ENCODE data around the gene SPATA12. TPM values are rescaled to one million over a fixed set of nuclear protein-coding genes. Genes with fewer than 3 reads are reported as not detected.
A peak's percentile ranks its signal among the peaks of the same experiment; 100 is the strongest.

The SPATA12 gene
- total RNA-seq, 2 experiments from 2014 or later: not detected

GRCh38 chr3:57088503-57088902, 28.0 kb downstream of the SPATA12 start:
- ChIA-PET CTCF (interaction anchor here (1.3 to 1.8 kb wide), 2 partner anchors 10 to 12 kb away, joined by 4 to 8 read pairs; no protein-coding TSS in a partner anchor), POLR2A (no interaction called here)
- H3K4me1 Mint-ChIP-seq (ENCODE audit: low read depth): no peaks in the 10 kb centered on the region
- DNase-seq: no peak
- no peak overlapping the region for H3K4me3 Mint-ChIP-seq
- no peaks in the 10 kb centered on the region for H3K36me3 Mint-ChIP-seq (ENCODE audit: low read depth)
- no peak overlapping the region for H3K27ac Mint-ChIP-seq
- no peak for ATAC-seq
- H3K27me3 Mint-ChIP-seq (ENCODE audit: low read depth): peaks cover 13% of the 10 kb centered on the region
- no peaks in the 10 kb centered on the region for H3K9me3 Mint-ChIP-seq (ENCODE audit: insufficient read depth)

DNA sequence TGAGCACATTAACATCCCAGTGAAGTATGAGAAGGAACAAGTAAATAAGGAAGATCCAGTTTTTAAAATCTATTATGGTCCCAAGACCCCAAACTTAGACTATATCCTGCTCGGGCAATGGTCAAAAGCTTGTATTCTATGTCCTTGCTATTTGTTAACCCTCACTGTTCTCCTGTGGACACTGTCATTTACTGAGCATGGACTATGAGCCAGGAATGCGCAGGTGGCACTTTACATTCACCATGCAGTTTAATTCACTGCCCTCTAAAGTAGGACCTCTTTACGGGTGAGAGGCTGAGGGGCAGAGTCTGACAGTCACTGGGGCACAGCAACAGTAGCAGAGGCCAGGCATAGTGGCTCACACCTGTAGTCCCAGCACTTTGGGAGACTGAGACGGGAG, 28.6 kb downstream of the SPATA12 start:
- ChIA-PET POLR2A (no interaction called here), CTCF (interaction anchor here (1.3 kb wide), 1 partner anchor 10 kb away, joined by 4 read pairs; no protein-coding TSS in a partner anchor)
- Mint-ChIP-seq H3K27ac (no peak overlapping the region), H3K27me3 (ENCODE audit: low read depth) (peaks cover 13% of the 10 kb centered on the region), H3K9me3 (ENCODE audit: insufficient read depth) (no peaks in the 10 kb centered on the region), H3K4me3 (no peak overlapping the region), H3K36me3 (ENCODE audit: low read depth) (no peaks in the 10 kb centered on the region), H3K4me1 (ENCODE audit: low read depth) (no peaks in the 10 kb centered on the region)
- ATAC-seq (no peak), DNase-seq (no peak)

- POLR2A ChIA-PET: no interaction called here
- CTCF ChIA-PET: interaction anchor here (3.1 kb wide), 1 partner anchor 8 kb away, joined by 12 read pairs; no protein-coding TSS in a partner anchor
- DNase-seq: no peak
- Mint-ChIP-seq H3K4me1 (ENCODE audit: low read depth) (no peaks in the 10 kb centered on the region), H3K4me3 (no peak overlapping the region), H3K27me3 (ENCODE audit: low read depth) (peaks cover 19% of the 10 kb centered on the region), H3K27ac (no peak overlapping the region), H3K36me3 (ENCODE audit: low read depth) (no peaks in the 10 kb centered on the region), H3K9me3 (ENCODE audit: insufficient read depth) (no peaks in the 10 kb centered on the region)
- ATAC-seq: no peak
These were observed 31.2 kb downstream of the SPATA12 start for GRCh38 chr3:57091521-57092273.

- ChIA-PET CTCF (no interaction called here), POLR2A (no interaction called here)
- H3K4me1 Mint-ChIP-seq (ENCODE audit: low read depth): no peaks in the 10 kb centered on the region
- no peaks in the 10 kb centered on the region for H3K9me3 Mint-ChIP-seq (ENCODE audit: insufficient read depth)
- H3K27ac Mint-ChIP-seq: no peak overlapping the region
- no peaks in the 10 kb centered on the region for H3K36me3 Mint-ChIP-seq (ENCODE audit: low read depth)
- DNase-seq: no peak
- peaks cover 16% of the 10 kb centered on the region for H3K27me3 Mint-ChIP-seq (ENCODE audit: low read depth)
- ATAC-seq: no peak
- no peak overlapping the region for H3K4me3 Mint-ChIP-seq
These were observed 33.0 kb downstream of the SPATA12 start for GRCh38 chr3:57093489-57093888.

DNA sequence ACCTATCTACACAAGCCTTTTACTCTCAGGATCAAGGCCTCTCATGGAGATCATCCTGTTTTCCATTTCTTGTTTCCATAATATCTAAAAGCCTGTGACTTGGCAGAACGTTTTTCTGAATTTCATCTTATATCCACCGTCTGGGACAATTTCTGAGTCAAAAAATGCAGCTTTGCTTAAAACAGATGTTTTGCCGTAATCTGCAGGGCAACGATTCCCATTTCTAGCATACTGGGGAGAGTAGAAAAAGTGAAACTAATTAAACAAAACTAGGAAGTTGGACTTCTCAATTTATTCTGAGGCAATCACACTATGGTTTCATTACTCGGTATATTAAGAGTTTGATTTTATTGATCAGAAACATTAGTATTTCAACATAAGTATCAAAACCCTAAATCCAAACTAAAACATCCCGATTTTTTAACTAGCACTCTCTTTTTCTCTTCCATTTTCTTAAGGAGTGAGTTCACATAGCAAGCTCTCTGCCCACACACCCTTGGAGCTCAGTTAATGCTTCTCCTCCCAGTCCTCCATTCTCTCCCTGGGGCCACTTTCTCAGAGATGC, 33.6 kb downstream of the SPATA12 start:
- ChIA-PET CTCF (no interaction called here), POLR2A (no interaction called here)
- no peak overlapping the region for H3K4me3 Mint-ChIP-seq
- no peak for ATAC-seq
- no peaks in the 10 kb centered on the region for H3K9me3 Mint-ChIP-seq (ENCODE audit: insufficient read depth)
- H3K36me3 Mint-ChIP-seq (ENCODE audit: low read depth): no peaks in the 10 kb centered on the region
- H3K4me1 Mint-ChIP-seq (ENCODE audit: low read depth): no peaks in the 10 kb centered on the region
- H3K27me3 Mint-ChIP-seq (ENCODE audit: low read depth): peaks cover 19% of the 10 kb centered on the region
- DNase-seq: no peak
- H3K27ac Mint-ChIP-seq: no peak overlapping the region

- Mint-ChIP-seq H3K9me3 (ENCODE audit: insufficient read depth) (no peaks in the 10 kb centered on the region), H3K4me1 (ENCODE audit: low read depth) (no peaks in the 10 kb centered on the region), H3K27me3 (ENCODE audit: low read depth) (peaks cover 19% of the 10 kb centered on the region), H3K27ac (no peak overlapping the region), H3K4me3 (no peak overlapping the region), H3K36me3 (ENCODE audit: low read depth) (no peaks in the 10 kb centered on the region)
- DNase-seq (no peak), ATAC-seq (no peak)
- POLR2A ChIA-PET: no interaction called here
- CTCF ChIA-PET: interaction anchor here (0.7 kb wide), 1 partner anchor 52 kb away, joined by 3 read pairs; no protein-coding TSS in a partner anchor
These were observed 34.1 kb downstream of the SPATA12 start for GRCh38 chr3:57094575-57094974.

- DNase-seq: no peak
- H3K9me3 Mint-ChIP-seq (ENCODE audit: insufficient read depth): no peaks in the 10 kb centered on the region
- POLR2A ChIA-PET: no interaction called here
- CTCF ChIA-PET: no interaction called here
- peaks cover 15% of the 10 kb centered on the region for H3K27me3 Mint-ChIP-seq (ENCODE audit: low read depth)
- no peak for ATAC-seq
- no peaks in the 10 kb centered on the region for H3K36me3 Mint-ChIP-seq (ENCODE audit: low read depth)
- H3K4me3 Mint-ChIP-seq: no peak overlapping the region
- H3K4me1 Mint-ChIP-seq (ENCODE audit: low read depth): no peaks in the 10 kb centered on the region
- no peak overlapping the region for H3K27ac Mint-ChIP-seq
These were observed 34.9 kb downstream of the SPATA12 start for GRCh38 chr3:57095363-57095762.

- no peak for ATAC-seq
These were observed 37.1 kb downstream of the SPATA12 start for GRCh38 chr3:57097536-57097935.

GRCh38 chr3:57098418-57099310, 38.2 kb downstream of the SPATA12 start:
- POLR2A ChIA-PET: no interaction called here
- no peak for DNase-seq
- Mint-ChIP-seq H3K27ac (no peak overlapping the region), H3K4me1 (ENCODE audit: low read depth) (no peaks in the 10 kb centered on the region), H3K4me3 (no peak overlapping the region), H3K9me3 (ENCODE audit: insufficient read depth) (no peaks in the 10 kb centered on the region), H3K36me3 (ENCODE audit: low read depth) (no peaks in the 10 kb centered on the region), H3K27me3 (ENCODE audit: low read depth) (peaks cover 18% of the 10 kb centered on the region)
- CTCF ChIA-PET: interaction anchor here (1.0 to 2.5 kb wide), 3 partner anchors 7 to 396 kb away, joined by 3 to 12 read pairs (median 11); no protein-coding TSS in a partner anchor
- no peak for ATAC-seq

More at GRCh38 chr3:57097536-57097935, 37.1 kb downstream of the SPATA12 start:
- Mint-ChIP-seq H3K27me3 (ENCODE audit: low read depth) (peaks cover 20% of the 10 kb centered on the region), H3K27ac (no peak overlapping the region), H3K9me3 (ENCODE audit: insufficient read depth) (no peaks in the 10 kb centered on the region), H3K4me1 (ENCODE audit: low read depth) (no peaks in the 10 kb centered on the region), H3K36me3 (ENCODE audit: low read depth) (no peaks in the 10 kb centered on the region), H3K4me3 (no peak overlapping the region)
- ChIA-PET CTCF (interaction anchor here (1.7 kb wide), 1 partner anchor 102 kb away, joined by 4 read pairs; no protein-coding TSS in a partner anchor), POLR2A (no interaction called here)
- DNase-seq: no peak

- ChIA-PET POLR2A (no interaction called here), CTCF (interaction anchor here (0.6 to 3.1 kb wide), 12 partner anchors 9 to 398 kb away, joined by 3 to 15 read pairs (median 4); no protein-coding TSS in a partner anchor)
- DNase-seq: peak; percentile 76
- no peak overlapping the region for H3K4me3 Mint-ChIP-seq
- no peaks in the 10 kb centered on the region for H3K36me3 Mint-ChIP-seq (ENCODE audit: low read depth)
- no peak overlapping the region for H3K27ac Mint-ChIP-seq
- no peaks in the 10 kb centered on the region for H3K4me1 Mint-ChIP-seq (ENCODE audit: low read depth)
- peak; percentile 85 for ATAC-seq
- peaks cover 10% of the 10 kb centered on the region for H3K27me3 Mint-ChIP-seq (ENCODE audit: low read depth)
- no peaks in the 10 kb centered on the region for H3K9me3 Mint-ChIP-seq (ENCODE audit: insufficient read depth)
These were observed 39.7 kb downstream of the SPATA12 start for GRCh38 chr3:57100046-57100695.

DNA sequence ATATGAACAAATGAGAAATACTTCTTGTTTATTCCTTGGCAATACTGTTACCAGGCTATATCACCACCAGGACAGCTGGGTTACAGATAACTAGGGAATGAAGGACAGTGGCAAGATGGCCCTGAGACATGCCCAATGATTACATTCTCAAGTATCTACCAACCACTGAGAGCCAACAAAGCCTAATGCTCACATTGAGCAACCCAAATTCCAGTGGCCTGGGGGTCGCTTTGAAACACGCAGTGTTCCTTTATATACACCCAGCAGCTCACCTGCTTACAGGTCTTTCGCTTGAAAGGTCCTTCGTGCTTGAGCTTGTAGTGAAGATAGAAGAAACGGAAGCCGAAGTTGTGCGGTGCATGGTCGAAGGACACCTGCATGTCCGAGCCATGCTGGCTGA, 45.1 kb downstream of the SPATA12 start:
- ChIA-PET CTCF (no interaction called here), POLR2A (no interaction called here)
- H3K36me3 Mint-ChIP-seq (ENCODE audit: low read depth): no peaks in the 10 kb centered on the region
- no peaks in the 10 kb centered on the region for H3K9me3 Mint-ChIP-seq (ENCODE audit: insufficient read depth)
- no peak for ATAC-seq
- H3K4me3 Mint-ChIP-seq: no peak overlapping the region
- DNase-seq: no peak
- H3K4me1 Mint-ChIP-seq (ENCODE audit: low read depth): no peaks in the 10 kb centered on the region
- H3K27me3 Mint-ChIP-seq (ENCODE audit: low read depth): peaks cover 8% of the 10 kb centered on the region
- H3K27ac Mint-ChIP-seq: no peak overlapping the region

All from activated CD8-positive, alpha-beta T cell treated with anti-CD3 and anti-CD28 coated beads, Interleukin-2, amount 10 ng/mL, durations not matched to agents 7 days and 5 days (primary cell).